Fibroblast of skin of back (primary cell): Measurements from ENCODE around the gene DEFB127. TPM values are rescaled to one million over a fixed set of nuclear protein-coding genes. Genes with fewer than 3 reads are reported as not detected.
"Not testable (repeated sequence)": the region's sequence is repeated elsewhere in the genome, so short reads cannot be mapped to it uniquely, and the experiment has no call there.

Experiments used
- DNase-seq: peaks from one replicate; pipeline ENCODE4 v3.0.0-alpha.2; 2013
- polyA plus RNA-seq, 2 experiments: library from polyadenylated mRNA; unstranded; fragments of 120-200 nt; gene quantifications; one replicate each; pipeline ENCODE4 v1.2.1, GENCODE V29; 2013; ENCODE audit not compliant: insufficient read length in 2 of 2

DEFB127 gene, protein sequence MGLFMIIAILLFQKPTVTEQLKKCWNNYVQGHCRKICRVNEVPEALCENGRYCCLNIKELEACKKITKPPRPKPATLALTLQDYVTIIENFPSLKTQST
- polyA plus RNA-seq (2013, experiment 1 of 2; ENCODE audit: insufficient read length): not detected
- polyA plus RNA-seq (2013, experiment 2 of 2; ENCODE audit: insufficient read length): not detected

DNA sequence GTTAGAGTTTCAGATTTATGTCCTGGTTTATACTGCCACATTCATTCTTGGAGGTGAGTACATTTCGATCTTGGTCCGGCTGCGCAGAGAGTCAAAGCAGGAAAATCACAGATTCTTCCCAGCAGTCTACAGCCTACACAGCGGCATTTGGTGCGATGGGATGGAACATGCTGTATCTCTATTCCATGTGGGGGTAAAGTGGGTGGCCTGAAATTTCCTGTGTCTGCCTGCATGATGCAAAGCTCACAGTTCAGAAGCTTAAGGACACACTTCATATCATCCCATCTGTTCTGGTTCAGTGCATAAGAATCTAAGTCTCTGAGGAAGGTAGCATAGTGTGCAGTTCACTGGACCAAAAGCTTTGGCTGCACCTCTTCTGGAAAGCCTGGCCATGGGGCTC, at the start of gene DEFB127:
TSS of gene DEFB127 (plus strand) at position 301 of the 400 bp plus-strand sequence. CDS start at position 392, 91 bp downstream.
- DNase-seq: no peak

DNA sequence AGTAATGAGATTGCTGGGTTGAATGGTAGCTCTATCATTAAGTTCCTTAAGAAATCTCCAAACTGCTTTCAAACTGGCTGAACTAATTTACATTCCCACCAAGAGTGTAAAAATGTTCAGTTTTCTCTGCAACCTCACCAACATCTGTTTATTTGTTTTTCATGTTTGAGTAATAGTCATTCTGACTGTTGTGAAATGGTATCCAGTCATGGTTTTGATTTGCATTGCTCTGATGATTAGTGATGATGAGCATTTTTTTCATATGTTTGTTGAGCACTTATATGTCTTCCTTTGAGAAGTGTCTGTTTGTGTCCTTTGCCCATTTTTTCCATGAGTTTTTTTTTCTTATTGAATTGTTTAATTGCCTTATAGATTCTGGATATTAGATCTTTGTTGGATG, 44.9 kb upstream of the DEFB127 start:
- DNase-seq: no peak

DNA sequence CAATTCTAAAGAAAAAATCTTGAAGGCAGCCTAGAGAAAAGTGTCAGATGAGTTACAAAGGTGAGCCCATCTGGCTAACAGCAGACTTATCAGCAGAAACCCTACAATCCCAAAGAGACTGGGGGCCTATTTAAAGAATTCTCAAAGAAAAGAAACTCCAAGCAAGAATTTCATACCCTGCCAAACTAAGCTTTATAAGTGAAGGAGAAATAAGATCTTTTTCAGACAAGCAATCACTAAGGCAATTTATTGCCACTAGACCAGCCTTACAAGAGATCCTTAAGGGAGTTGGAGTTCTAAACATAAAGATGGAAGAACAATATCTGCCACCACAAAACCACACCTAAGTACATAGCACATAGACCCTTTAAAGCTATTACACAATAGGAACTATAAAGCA, 39.7 kb upstream of the DEFB127 start:
- DNase-seq: no peak

DNA sequence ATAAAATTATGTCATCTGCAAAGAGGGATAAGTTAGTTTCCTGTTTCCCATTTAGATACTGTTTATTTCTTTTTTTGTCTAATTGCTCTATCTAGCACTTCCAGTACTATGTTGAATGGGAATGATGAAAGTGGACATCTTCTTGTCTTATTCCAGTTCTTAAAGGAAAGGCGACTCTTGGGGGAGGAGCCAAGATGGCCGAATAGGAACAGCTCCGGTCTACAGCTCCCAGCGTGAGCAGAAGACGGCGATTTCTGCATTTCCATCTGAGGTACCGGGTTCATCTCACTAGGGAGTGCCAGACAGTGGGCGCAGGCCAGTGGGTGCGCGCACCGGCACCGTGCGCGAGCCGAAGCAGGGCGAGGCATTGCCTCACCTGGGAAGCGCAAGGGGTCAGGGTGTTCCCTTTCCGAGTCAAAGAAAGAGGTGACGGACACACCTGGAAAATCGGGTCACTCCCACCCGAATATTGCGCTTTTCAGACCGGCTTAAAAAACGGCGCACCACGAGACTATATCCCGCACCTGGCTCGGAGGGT, 27.4 kb upstream of the DEFB127 start:
- not testable (repeated sequence) for DNase-seq

DNA sequence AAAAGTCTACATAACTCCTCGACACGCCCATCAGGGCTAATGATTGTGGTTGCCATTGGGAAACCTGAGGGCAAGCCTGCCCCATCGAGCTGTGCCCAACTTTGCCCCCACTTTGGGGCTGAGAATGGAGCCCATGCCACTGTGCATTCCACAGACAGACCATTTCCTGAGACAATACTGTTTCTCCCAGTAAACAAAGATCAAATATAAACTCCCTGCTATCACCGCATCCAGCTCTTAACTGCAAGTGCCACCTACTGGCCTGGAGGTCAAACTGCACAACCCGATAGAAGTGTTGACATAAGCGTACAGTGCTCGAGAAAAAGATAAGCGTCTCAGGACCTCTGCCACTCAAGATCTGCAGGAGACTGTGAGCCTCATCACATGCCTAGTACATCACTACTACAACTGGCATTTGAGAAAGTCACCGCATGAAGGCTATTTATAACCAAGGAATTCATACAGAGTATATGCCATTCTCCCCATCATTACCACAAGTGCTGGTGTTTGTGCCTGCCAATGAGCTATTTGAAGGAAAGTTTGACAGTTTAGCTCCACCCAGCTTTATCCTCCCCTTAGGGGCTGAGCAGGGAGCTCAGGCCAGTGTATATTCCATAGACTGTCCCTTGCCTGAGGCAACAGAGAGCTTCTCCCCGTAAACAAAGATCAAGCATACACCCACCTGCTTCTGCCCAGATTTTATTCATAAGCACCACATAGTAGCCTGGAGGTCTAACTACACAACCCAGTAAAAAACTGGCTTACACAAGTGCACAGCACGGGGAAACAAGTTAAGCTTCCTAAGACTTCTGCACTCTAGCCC, 19.4 kb upstream of the DEFB127 start:
- DNase-seq: no peak

DNA sequence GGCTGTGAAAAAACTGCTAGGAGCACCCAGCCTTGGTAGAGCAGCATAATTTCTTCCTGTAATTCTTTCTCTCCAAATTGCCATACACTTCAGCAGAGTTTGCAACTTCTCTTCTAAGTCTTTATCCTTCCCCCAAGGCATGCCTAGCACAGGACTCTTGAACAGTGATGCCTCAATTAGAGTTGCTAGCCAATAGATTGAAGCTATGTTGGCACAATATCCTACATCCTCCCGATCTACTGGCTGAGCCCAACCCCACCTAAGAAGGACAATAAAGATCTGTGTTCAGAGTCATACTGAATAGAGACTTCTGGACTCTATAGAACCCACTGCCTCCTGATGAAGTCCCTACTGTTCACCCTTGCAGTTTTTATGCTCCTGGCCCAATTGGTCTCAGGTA, 15.0 kb upstream of the DEFB127 start, which contains the start of gene DEFB126:
TSS of gene DEFB126 (plus strand) at position 301 of the 400 bp plus-strand sequence. CDS start at position 340, 39 bp downstream.
- DNase-seq: no peak

DNA sequence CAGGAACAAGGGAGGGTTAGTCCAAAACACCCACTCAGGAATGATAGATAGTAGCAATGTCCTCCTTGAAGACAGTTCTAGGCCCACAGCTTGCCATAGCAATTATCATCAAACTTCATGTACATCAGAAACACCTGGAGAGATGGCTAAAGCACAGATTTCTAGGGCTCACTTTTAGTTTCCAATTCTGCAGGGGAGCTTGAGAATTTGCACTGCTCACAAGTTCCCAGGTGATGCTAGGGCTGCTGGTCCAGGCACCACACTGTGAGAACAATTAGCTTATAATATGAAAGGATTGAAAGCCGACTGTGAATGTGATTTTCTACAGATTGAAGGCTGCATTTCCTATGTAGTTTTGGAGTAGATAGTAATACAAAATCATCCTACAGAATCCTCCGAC, 11.4 kb upstream of the DEFB127 start:
- no peak for DNase-seq

DNA sequence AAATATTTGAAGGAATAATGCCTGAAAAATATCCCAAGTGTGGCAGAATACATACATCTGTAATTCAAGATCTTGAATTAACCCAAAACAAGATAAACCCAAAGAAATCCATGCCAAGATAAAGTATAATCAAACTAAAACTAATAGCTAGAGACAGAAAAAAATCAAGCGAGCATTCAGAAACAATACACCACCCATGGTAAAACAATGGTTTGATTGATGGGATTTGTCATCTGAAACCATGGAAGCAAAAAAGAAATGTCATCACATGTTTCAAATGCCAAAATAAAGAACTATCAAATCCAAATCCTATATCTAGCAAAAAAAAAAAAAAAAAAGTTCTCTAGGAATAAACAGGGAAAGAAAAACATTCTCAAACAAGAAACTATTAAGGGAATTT, 5.1 kb upstream of the DEFB127 start:
- DNase-seq: no peak

DNA sequence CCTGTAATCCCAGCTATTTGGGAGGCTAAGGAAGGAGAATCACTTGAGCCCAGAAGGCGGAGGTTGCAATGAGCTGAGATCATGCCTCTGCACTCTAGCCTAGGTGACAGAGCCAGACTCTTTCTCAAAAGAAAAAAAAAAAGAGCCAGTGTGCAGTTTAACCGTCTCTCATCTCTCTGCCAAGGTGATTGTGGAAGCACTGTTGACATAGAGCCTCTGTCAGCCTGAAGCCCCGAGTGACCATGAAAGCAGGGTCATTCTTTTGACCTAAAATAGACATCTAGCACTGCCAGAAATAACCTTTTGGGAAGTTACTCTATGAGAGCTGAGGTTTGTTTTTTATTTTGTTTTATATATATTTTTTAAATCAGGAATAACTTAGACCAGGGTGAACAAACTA, 7.4 kb downstream of the DEFB127 start:
- DNase-seq: no peak

DNA sequence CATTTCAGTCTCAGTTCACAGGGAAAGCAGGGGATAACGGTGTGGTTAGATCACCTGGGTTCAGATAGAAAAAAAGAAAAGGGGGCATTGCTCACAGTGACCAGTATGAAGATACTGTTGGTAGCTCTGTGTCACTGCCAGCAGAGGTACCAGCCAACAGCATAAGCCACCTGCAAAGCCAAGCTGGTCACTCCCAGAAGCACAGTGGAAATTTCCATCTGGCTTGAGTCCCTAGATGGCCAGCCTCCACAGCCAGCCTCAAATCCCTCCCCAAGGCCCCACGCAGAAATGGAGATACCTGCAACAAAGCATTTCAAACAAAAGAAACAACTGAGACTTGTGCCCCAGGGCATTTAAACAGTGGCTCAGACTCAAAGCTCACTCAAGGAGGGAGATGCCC, 11.6 kb downstream of the DEFB127 start:
- DNase-seq: no peak

DNA sequence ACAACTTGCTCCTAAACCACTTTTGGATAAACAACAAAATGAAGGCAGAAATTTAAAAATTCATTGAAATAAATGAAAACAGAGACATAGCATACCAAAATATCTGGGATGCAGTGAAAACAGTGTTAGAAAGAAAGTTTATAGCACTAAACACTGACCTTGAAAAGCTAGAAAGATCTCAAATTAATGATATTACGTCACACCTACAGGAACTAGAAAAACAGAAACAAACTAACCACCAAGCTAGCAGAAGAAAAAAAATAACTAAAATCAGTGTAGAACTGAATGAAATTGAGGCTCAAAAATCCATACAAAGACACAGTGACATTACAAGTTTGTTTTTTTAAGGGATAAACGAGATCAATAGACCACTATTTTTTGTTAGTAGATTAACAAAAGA, 27.0 kb downstream of the DEFB127 start:
- no peak for DNase-seq

DNA sequence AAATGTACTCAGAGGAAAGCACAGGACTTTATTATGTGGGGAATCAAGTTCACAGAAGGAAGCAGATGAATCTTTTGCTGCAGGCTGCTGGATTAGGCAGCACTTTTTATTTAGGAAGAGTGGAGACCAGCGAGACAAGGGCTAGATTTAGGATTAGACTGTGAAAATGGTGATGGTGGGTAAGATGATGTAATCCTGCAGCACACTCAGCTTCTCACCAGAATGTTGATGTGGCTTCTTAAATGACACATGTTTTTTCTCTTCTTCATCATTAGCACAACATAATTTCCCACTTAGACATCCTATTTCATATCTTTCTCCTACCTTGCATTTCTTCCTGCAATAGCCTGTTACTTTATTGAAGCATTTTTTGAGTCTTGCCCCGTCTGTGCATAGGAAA, 30.5 kb downstream of the DEFB127 start:
- DNase-seq: no peak

DNA sequence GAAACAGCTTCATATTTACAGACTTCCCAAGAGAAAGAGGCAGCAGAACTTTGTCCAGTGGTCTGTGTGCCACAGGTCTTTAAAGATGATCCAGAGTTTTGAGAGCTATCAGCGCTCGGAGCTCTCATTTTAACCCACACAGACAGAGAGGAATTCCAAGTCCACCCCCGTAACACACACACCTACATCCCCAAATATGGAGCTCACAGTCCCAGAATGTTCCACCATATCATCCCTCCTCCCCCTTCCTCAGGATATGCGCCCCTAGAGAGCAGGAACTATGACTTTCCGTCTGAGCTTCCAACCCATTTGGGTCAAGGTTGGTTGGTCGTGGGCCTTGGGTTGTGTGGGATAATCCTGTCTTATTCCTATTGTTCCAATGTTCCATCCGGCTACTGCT, 32.4 kb downstream of the DEFB127 start, which contains the start of gene DEFB128:
TSS of gene DEFB128 (minus strand) at position 101 of the 400 bp plus-strand sequence. CDS start at position 13, 88 bp downstream.
- DNase-seq: no peak

DNA sequence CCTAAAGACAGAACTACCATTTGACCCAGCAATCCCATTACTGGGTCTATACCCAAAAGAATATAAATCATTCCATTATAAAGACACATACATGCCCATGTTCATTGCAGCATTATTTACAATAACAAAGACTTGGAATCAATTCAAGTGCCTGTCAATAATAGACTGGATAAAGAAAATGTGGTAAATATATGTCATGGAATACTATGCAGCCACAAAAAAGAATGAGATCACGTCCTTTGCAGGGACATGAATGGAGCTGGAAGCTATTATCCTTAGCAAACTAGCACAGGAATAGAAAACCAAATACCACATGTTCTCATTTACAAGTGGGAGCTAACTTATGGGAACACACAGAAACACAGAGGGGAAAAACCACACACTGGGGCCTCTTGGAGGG, 41.0 kb downstream of the DEFB127 start:
- no peak for DNase-seq

DNA sequence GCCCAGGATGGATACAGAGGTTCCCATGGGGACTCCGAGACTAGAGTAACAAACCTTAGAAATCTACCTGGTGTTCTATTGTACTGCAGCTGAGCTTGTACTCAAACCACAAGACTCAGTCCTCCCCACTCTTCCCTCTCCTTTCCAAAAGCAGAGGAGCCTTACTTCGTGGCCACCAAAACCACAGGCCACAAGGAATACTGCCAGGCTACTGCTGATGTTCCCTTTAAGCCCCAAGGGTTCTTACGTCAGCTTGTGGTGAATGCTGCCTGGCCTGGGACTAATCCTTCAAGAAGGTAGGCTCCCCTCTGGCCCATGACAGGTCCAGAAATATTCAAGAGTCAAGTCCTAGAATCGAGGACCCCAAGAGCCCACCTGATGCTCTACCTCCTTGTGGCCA, 42.7 kb downstream of the DEFB127 start:
- DNase-seq: no peak

DNA sequence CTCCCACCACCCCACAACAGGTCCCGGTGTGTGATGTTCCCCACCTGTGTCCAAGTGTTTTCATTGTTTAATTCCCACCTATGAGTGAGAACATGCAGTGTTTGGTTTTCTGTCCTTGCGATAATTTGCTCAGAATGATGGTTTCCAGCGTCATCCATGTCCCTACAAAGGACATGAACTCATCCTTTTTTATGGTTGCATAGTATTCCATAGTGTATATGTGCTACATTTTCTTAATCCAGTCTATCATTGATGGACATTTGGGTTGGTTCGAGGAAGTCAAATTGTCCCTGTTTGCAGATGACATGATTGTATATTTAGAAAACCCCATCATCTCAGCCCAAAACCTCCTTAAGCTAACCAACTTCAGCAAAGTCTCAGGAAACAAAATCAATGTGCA, 46.4 kb downstream of the DEFB127 start:
- DNase-seq: not testable (repeated sequence)
